HepG2 (cell line): ENCODE results near the gene SHLD3. TPM values are rescaled to one million over a fixed set of nuclear protein-coding genes. Genes with fewer than 3 reads are reported as not detected.

ENCODE experiments used
- AGO2 ChIP-seq: fragments of 200-400 bp; formaldehyde crosslinking; optimal IDR thresholded peaks from 2 replicates; pipeline ENCODE3; 2017; ENCODE audit warnings: mild to moderate bottlenecking, low read depth, low read length, moderate library complexity
- CBX2 ChIP-seq, 2 experiments: fragments of 200-600 bp in 1 of 2; sonication (generic); formaldehyde crosslinking in 1 of 2; IDR thresholded peaks; 2 replicates each; pipeline versions ENCODE4 v1.7.0 to v1.8.1; 2018 to 2022; ENCODE audit warnings: low read depth in 2 of 2, low read length in 1 of 2, mild to moderate bottlenecking in 1 of 2, missing genetic modification reagents in 1 of 2
- FOXJ3 ChIP-seq: sonication (generic); formaldehyde crosslinking; IDR thresholded peaks from 2 replicates; pipeline ENCODE4 v1.4.0; 2020; ENCODE audit warnings: missing genetic modification reagents, mild to moderate bottlenecking, borderline replicate concordance
- HNRNPL ChIP-seq: fragments of 200-400 bp; formaldehyde crosslinking; IDR thresholded peaks from 2 replicates; pipeline ENCODE4 v1.6.1; 2017; ENCODE audit warnings: mild to moderate bottlenecking, low read depth, low read length
- KLF16 ChIP-seq, 2 experiments: sonication (generic) in 1 of 2; formaldehyde crosslinking in 1 of 2; IDR thresholded peaks; 2 replicates each; pipeline versions ENCODE4 v1.6.1 to v1.8.0; 2016 to 2023; ENCODE audit warnings: missing genetic modification reagents in 2 of 2, missing compliant biosample characterization in 1 of 2
- MIXL1 ChIP-seq: IDR thresholded peaks from 2 replicates; pipeline ENCODE4 v1.6.1; 2016
- NFYB ChIP-seq: sonication (generic); formaldehyde crosslinking; IDR thresholded peaks from 2 replicates; pipeline ENCODE4 v1.4.0; 2020; ENCODE audit warnings: missing genetic modification reagents
- PAXIP1 ChIP-seq: sonication (generic); formaldehyde crosslinking; conservative IDR thresholded peaks from 2 replicates; pipeline ENCODE4 v1.4.0; 2020; ENCODE audit warnings: mild to moderate bottlenecking, missing genetic modification reagents, moderate library complexity
- RBM39 ChIP-seq: fragments of 200-400 bp; formaldehyde crosslinking; IDR thresholded peaks from one replicate; pipeline ENCODE4 v1.6.1; 2018; ENCODE audit warnings: antibody characterized with exemption, mild to moderate bottlenecking, low read depth, low read length; ENCODE audit not compliant: poor library complexity, severe bottlenecking
- REPIN1 ChIP-seq: sonication (generic); formaldehyde crosslinking; IDR thresholded peaks from 2 replicates; pipeline ENCODE4 v1.8.0; 2022; ENCODE audit warnings: missing genetic modification reagents, low read depth, mild to moderate bottlenecking, borderline replicate concordance
- REXO4 ChIP-seq: sonication (generic); formaldehyde crosslinking; IDR thresholded peaks from 2 replicates; pipeline ENCODE4 v1.8.0; 2022; ENCODE audit warnings: missing genetic modification reagents, mild to moderate bottlenecking, borderline replicate concordance
- SMARCC2 ChIP-seq: fragments of 450-650 bp; IDR thresholded peaks from 2 replicates; pipeline ENCODE4 v1.6.1; 2017; ENCODE audit warnings: antibody characterized with exemption, mild to moderate bottlenecking
- SOX13 ChIP-seq, 3 experiments: fragments of 450-650 bp in 1 of 3; sonication (generic) in 1 of 3; formaldehyde crosslinking in 1 of 3; IDR thresholded peaks in 2 of 3; conservative IDR thresholded peaks in 1 of 3; 2 replicates each; pipeline versions ENCODE4 v1.5.0 to v1.6.1; 2016 to 2020; ENCODE audit warnings: antibody characterized with exemption in 1 of 3, mild to moderate bottlenecking in 1 of 3, missing compliant biosample characterization in 1 of 3, missing genetic modification reagents in 1 of 3, moderate library complexity in 1 of 3
- TCF12 ChIP-seq, 2 experiments: fragments of 450-650 bp in 1 of 2; sonication (generic) in 1 of 2; formaldehyde crosslinking in 1 of 2; IDR thresholded peaks; 2 replicates each; pipeline versions ENCODE4 v1.6.1 to v1.8.0; 2017 to 2022; ENCODE audit warnings: antibody characterized with exemption in 1 of 2, mild to moderate bottlenecking in 1 of 2, missing genetic modification reagents in 1 of 2, moderate library complexity in 1 of 2
- YY1 ChIP-seq: IDR thresholded peaks from 2 replicates; pipeline ENCODE4 v1.6.1; 2011; ENCODE audit warnings: low read length, low read depth, moderate library complexity, mild to moderate bottlenecking; ENCODE audit not compliant: insufficient read depth, insufficient replicate concordance
- ZFY ChIP-seq: sonication (generic); formaldehyde crosslinking; IDR thresholded peaks from 2 replicates; pipeline ENCODE4 v1.4.0; 2020; ENCODE audit warnings: missing genetic modification reagents
- ZFYVE20 ChIP-seq: sonication (generic); formaldehyde crosslinking; IDR thresholded peaks from 2 replicates; pipeline ENCODE4 v1.8.0; 2023; ENCODE audit warnings: low read depth, mild to moderate bottlenecking, moderate library complexity, missing genetic modification reagents, borderline replicate concordance
- ZSCAN12 ChIP-seq: sonication (generic); formaldehyde crosslinking; IDR thresholded peaks from 2 replicates; pipeline ENCODE4 v1.9.0; 2021; ENCODE audit warnings: mild to moderate bottlenecking, missing genetic modification reagents
- polyA plus RNA-seq, 8 experiments: library from polyadenylated mRNA; depleted of rRNA in 3 of 8; stranded (reverse) in 7 of 8; unstranded in 1 of 8; fragments of >200 nt; fragmentation: Illumina TruSeq in 4 of 8; extraction: Trizol in 4 of 8; gene quantifications; 2 replicates each; pipeline versions ENCODE4 v1.2.1 to v1.2.3, GENCODE V29; 2011 to 2016; ENCODE audit warnings: low read depth in 4 of 8, missing spikeins in 1 of 8, mixed read lengths in 1 of 8; ENCODE audit not compliant: insufficient read depth in 1 of 8
- total RNA-seq, 5 experiments: library from RNA; depleted of rRNA; stranded (reverse); fragments of >200 nt; fragmentation: Illumina TruSeq; extraction: Trizol; gene quantifications; 2 replicates each; pipeline ENCODE4 v1.2.3, GENCODE V29; 2016; ENCODE audit warnings: low read depth in 1 of 5
- TF ChIP-seq, protein P1 (sequence below): sonication (generic); formaldehyde crosslinking; IDR thresholded peaks from 2 replicates; pipeline ENCODE4 v1.8.1; 2023; ENCODE audit warnings: mild to moderate bottlenecking, missing genetic modification reagents, borderline replicate concordance
- TF ChIP-seq, protein P2 (sequence below): sonication (generic); formaldehyde crosslinking; IDR thresholded peaks from 2 replicates; pipeline ENCODE4 v1.4.0; 2020; ENCODE audit warnings: missing genetic modification reagents; ENCODE audit errors: not compliant biosample characterization

Gene SHLD3
- total and polyA plus RNA-seq, 2 of the 13 experiments (the other 11 are each of a cell fraction or from before 2014, with no cell fraction given): 3.6 to 6.8 TPM

GRCh38 chr5:65624025-65624570, 729 bp upstream of the SHLD3 start, which contains the start of gene TRIM23 (continued):
- peak; percentile 27; the same call in 1 of the 2 replicates for TF ChIP-seq PAXIP1 (CRISPR knock-in tag)
- TF ChIP-seq SMARCC2: no peak
- no peak for TF ChIP-seq REXO4 (CRISPR knock-in tag)
- TF ChIP-seq HNRNPL: 0 out of 2 replicates have a peak, but pooled peaks have one; percentile 31
- no peak for TF ChIP-seq ZFYVE20 (CRISPR knock-in tag)
- TF ChIP-seq, protein P1, sequence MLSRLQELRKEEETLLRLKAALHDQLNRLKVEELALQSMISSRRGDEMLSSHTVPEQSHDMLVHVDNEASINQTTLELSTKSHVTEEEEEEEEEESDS (CRISPR knock-in tag): peak; percentile 51; the same call in 1 of the 2 replicates
- no peak for TF ChIP-seq KLF16 (CRISPR knock-in tag; IDR thresholded peaks at IDR 0.05)
- TF ChIP-seq ZSCAN12 (CRISPR knock-in tag): 0 out of 2 replicates have a peak, but pooled peaks have one; percentile 6
- TF ChIP-seq YY1: peak; percentile 69
- TF ChIP-seq AGO2: no peak
- TF ChIP-seq TCF12 (IDR thresholded peaks at IDR 0.05): no peak
- no peak for TF ChIP-seq TCF12 (CRISPR knock-in tag; IDR thresholded peaks at IDR 0.05)
- peak; percentile 88 for TF ChIP-seq ZFY (CRISPR knock-in tag)
- TF ChIP-seq CBX2 (IDR thresholded peaks at IDR 0.05; ENCODE audit: low read depth, low read length): no peak
- no peak for TF ChIP-seq CBX2 (CRISPR knock-in tag; IDR thresholded peaks at IDR 0.05; ENCODE audit: low read depth)
- TF ChIP-seq MIXL1: no peak
- TF ChIP-seq, protein P2, sequence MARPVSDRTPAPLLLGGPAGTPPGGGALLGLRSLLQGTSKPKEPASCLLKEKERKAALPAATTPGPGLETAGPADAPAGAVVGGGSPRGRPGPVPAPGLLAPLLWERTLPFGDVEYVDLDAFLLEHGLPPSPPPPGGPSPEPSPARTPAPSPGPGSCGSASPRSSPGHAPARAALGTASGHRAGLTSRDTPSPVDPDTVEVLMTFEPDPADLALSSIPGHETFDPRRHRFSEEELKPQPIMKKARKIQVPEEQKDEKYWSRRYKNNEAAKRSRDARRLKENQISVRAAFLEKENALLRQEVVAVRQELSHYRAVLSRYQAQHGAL: no peak
- TF ChIP-seq FOXJ3 (CRISPR knock-in tag): no peak
- TF ChIP-seq SOX13 (IDR thresholded peaks at IDR 0.05): no peak
- no peak for TF ChIP-seq SOX13 (CRISPR knock-in tag; conservative IDR thresholded peaks at IDR 0.05 in 1 of 2, IDR thresholded peaks at IDR 0.05 in 1 of 2)
- TF ChIP-seq REPIN1 (CRISPR knock-in tag): 0 out of 2 replicates have a peak, but pooled peaks have one; percentile 36
- no peak for TF ChIP-seq NFYB (CRISPR knock-in tag)
- peak; percentile 70 for TF ChIP-seq RBM39
